Right renal cortex interstitium (tissue), 3 donors: ENCODE results near the gene RBMS3. TPM values are rescaled to one million over a fixed set of nuclear protein-coding genes. Genes with fewer than 3 reads are reported as not detected.
"Not testable (repeated sequence)": the region's sequence is repeated elsewhere in the genome, so short reads cannot be mapped to it uniquely, and the experiment has no call there.

Source experiments
- DNase-seq, 3 donors: peaks; one replicate each; pipeline ENCODE4 v3.0.0-alpha.2; 2013; ENCODE audit warnings: low read depth in 3 of 3, low spot score in 2 of 3
- polyA plus RNA-seq, 3 donors: library from polyadenylated mRNA; unstranded; fragments of 120-200 nt; gene quantifications; one replicate each; pipeline ENCODE4 v1.2.1, GENCODE V29; 2013; ENCODE audit not compliant: insufficient read length in 3 of 3

Gene RBMS3
- polyA plus RNA-seq, 3 donors: 11.6 to 15.4 (median 12.5) TPM

- DNase-seq: no peak
Observed at GRCh38 chr3:29649815-29650547, 369.1 kb downstream of the RBMS3 start.

GRCh38 chr3:29653680-29654079 lies 372.8 kb downstream of the RBMS3 start:
- no peak for DNase-seq

GRCh38 chr3:29655015-29655747 lies 374.3 kb downstream of the RBMS3 start:
- DNase-seq: no peak

- DNase-seq: no peak
Observed at GRCh38 chr3:29665688-29666087, 384.8 kb downstream of the RBMS3 start.

- no peak for DNase-seq
Observed at GRCh38 chr3:29668233-29668632, 387.4 kb downstream of the RBMS3 start.

GRCh38 chr3:29668728-29669127 lies 387.9 kb downstream of the RBMS3 start:
- no peak for DNase-seq

- not testable (repeated sequence) for DNase-seq
Observed at GRCh38 chr3:29670476-29670875, 389.6 kb downstream of the RBMS3 start.

GRCh38 chr3:29677421-29677820 lies 396.6 kb downstream of the RBMS3 start:
- DNase-seq: no peak

GRCh38 chr3:29679944-29680343 lies 399.1 kb downstream of the RBMS3 start:
- DNase-seq: no peak

GRCh38 chr3:29683018-29683993 lies 402.4 kb downstream of the RBMS3 start:
- DNase-seq: no peak

- DNase-seq: no peak
Observed at GRCh38 chr3:29686889-29687592, 406.2 kb downstream of the RBMS3 start.

GRCh38 chr3:29690686-29691353 lies 409.9 kb downstream of the RBMS3 start:
- DNase-seq: no peak

GRCh38 chr3:29693863-29694262 lies 413.0 kb downstream of the RBMS3 start:
- DNase-seq: no peak

- no peak for DNase-seq
Observed at GRCh38 chr3:29694331-29694730, 413.5 kb downstream of the RBMS3 start.

- DNase-seq: no peak
Observed at GRCh38 chr3:29694783-29695182, 413.9 kb downstream of the RBMS3 start.

GRCh38 chr3:29695201-29695600 lies 414.3 kb downstream of the RBMS3 start:
- no peak for DNase-seq

- no peak for DNase-seq
Observed at GRCh38 chr3:29695643-29696198, 414.9 kb downstream of the RBMS3 start.

GRCh38 chr3:29696311-29696710 lies 415.4 kb downstream of the RBMS3 start:
- no peak for DNase-seq

- no peak for DNase-seq
Observed at GRCh38 chr3:29697989-29698388, 417.1 kb downstream of the RBMS3 start.

GRCh38 chr3:29700256-29700655 lies 419.4 kb downstream of the RBMS3 start:
- no peak for DNase-seq
